ENCODE measurements around the gene IL11. TPM values are rescaled to one million over a fixed set of nuclear protein-coding genes. Genes with fewer than 3 reads are reported as not detected.

The IL11 gene
- total RNA-seq, 1 experiment from 2014 or later = 0.97 TPM

DNA sequence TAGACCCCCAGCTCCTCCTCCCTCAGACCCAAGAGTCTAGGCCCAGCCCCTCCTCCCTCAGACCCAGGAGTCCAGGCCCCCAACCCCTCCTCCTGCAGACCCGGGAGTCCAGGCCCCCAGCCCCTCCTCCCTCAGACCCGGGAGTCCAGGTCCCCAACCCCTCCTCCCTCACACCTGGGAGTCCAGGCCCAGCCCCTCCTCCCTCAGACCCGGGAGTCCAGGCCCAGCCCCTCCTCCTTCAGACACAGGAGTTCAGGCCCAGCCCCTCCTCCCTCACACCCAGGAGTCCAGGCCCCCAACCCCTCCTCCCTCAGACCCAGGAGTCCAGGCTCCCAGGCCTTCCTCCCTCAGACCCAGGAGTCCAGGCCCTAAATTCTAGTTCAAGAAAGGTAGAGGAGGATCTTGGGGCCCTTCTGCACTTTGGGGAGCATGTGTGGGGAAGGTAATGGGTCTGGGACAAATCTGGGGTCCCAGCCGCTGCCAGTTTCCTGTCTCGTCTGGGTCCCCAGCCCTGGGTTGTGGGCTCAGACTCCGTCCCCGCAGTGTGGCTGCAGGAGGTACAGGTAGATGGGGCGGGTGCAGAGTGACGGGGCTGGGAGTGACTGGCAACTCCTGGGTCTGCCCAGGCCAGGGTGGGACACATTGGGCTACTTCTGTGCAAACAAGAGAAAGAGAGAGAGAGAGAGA is 3.2 kb upstream of the IL11 start:
- Mint-ChIP-seq H3K36me3 (ENCODE audit: insufficient read depth, unreplicated experiment) (peaks cover 44% of the 10 kb centered on the region), H3K27ac (ENCODE audit: unreplicated experiment) (no peak overlapping the region), H3K4me3 (ENCODE audit: low read depth, unreplicated experiment) (peak overlapping the region; percentile 2), H3K4me1 (ENCODE audit: low read depth, unreplicated experiment) (peaks cover 36% of the 10 kb centered on the region), H3K9me3 (ENCODE audit: low read depth, unreplicated experiment) (no peaks in the 10 kb centered on the region), H3K27me3 (ENCODE audit: unreplicated experiment) (peaks cover 57% of the 10 kb centered on the region)
- DNase-seq = no peak
- TF ChIP-seq CTCF (IDR thresholded peaks at IDR 0.05; ENCODE audit: unreplicated experiment) = no peak
- CTCF ChIA-PET = interaction anchor here (0.7 to 0.9 kb wide), 2 partner anchors 82 to 941 kb away, joined by 3 read pairs; partner anchors contain the start of gene ZSCAN5A
- no TSS peak for BruUV-seq (replicated peaks)
- intact Hi-C loops (cut with micrococcal nuclease; ENCODE audit: unreplicated experiment) = no loop called here

DNA sequence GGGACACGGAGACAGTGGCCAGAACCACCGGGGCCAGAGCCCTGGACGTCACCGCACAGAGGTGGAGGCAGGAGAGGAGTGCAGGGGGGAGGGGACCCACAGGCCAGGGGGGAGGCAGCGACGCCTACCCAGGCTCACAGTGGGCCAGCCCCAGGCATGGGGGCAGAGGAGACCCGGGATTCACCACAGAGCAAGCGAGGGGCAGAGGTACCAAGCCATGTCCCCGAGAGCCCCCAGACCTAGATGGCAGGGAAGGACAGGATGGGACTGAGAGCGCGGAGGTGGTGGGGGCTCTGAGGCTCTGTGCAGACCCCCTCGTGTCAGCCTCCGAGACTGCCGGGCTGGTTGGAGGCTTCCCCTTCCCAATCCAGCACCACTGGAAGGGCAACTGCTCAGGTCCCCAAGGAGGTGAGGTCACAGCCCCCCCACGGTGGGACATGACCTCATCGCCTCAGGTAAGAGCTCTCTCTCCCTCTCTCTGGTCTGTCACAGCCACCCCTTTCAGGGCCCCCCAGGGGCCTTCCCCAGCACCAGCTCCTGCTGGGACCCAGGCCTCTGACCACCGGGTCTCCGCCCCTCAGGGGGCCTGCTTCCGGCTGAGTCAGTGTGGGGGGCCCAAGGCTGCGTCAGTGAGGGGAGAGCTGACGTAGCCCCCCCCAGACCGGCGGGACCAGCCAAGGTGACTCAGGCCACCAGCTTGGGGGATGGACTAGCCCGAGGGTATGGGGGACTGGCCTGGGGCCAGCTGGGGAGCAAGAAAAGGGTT is 2.2 kb upstream of the IL11 start:
- no peak for TF ChIP-seq CTCF (IDR thresholded peaks at IDR 0.05; ENCODE audit: unreplicated experiment)
- Mint-ChIP-seq H3K27ac (ENCODE audit: unreplicated experiment) (no peak overlapping the region), H3K4me3 (ENCODE audit: low read depth, unreplicated experiment) (peak overlapping the region; percentile 38), H3K9me3 (ENCODE audit: low read depth, unreplicated experiment) (no peaks in the 10 kb centered on the region), H3K36me3 (ENCODE audit: insufficient read depth, unreplicated experiment) (peaks cover 44% of the 10 kb centered on the region), H3K27me3 (ENCODE audit: unreplicated experiment) (peaks cover 66% of the 10 kb centered on the region), H3K4me1 (ENCODE audit: low read depth, unreplicated experiment) (peaks cover 36% of the 10 kb centered on the region)
- CTCF ChIA-PET = interaction anchor here (0.9 to 1.5 kb wide), 2 partner anchors 21 to 81 kb away, joined by 3 read pairs; no protein-coding TSS in a partner anchor
- intact Hi-C loops (cut with micrococcal nuclease; ENCODE audit: unreplicated experiment) = no loop called here
- BruUV-seq (replicated peaks) = no TSS peak
- DNase-seq = peak; percentile 50

- Mint-ChIP-seq H3K27ac (ENCODE audit: unreplicated experiment) (peak overlapping the region; percentile 53), H3K9me3 (ENCODE audit: low read depth, unreplicated experiment) (no peaks in the 10 kb centered on the region), H3K4me3 (ENCODE audit: low read depth, unreplicated experiment) (peak overlapping the region; percentile 68), H3K36me3 (ENCODE audit: insufficient read depth, unreplicated experiment) (peaks cover 31% of the 10 kb centered on the region), H3K4me1 (ENCODE audit: low read depth, unreplicated experiment) (peaks cover 27% of the 10 kb centered on the region), H3K27me3 (ENCODE audit: unreplicated experiment) (peaks cover 94% of the 10 kb centered on the region)
- CTCF ChIA-PET = interaction anchor here (0.6 to 1.2 kb wide), 3 partner anchors 8 to 68 kb away, joined by 3 to 4 read pairs (median 3); partner anchors contain the start of gene KMT5C
- no peak for TF ChIP-seq CTCF (IDR thresholded peaks at IDR 0.05; ENCODE audit: unreplicated experiment)
- DNase-seq = no peak
- no TSS peak for BruUV-seq (replicated peaks)
- intact Hi-C loops (cut with micrococcal nuclease; ENCODE audit: unreplicated experiment) = no loop called here
Measured at GRCh38 chr19:55369653-55370304, 484 bp downstream of the IL11 start.

Data from Calu3 (cell line).